Neural cell (in vitro differentiated cells): ENCODE data around the gene CADM4. TPM values are rescaled to one million over a fixed set of nuclear protein-coding genes. Genes with fewer than 3 reads are reported as not detected.

Source experiments
- H2AFZ ChIP-seq: fragments of 200-600, 300-800 bp; sonication (generic), shearing (Covaris generic); 2 replicates; pipeline ENCODE4 v1.6.0; 2014; ENCODE audit warnings: low read depth, mild to moderate bottlenecking, antibody characterized with exemption, low read length, moderate library complexity
- H3F3A ChIP-seq: fragments of 200-600 bp; shearing (Covaris generic); 2 replicates; pipeline ENCODE4 v1.6.1; 2016; ENCODE audit warnings: mild to moderate bottlenecking, moderate library complexity, mixed read lengths, antibody characterized with exemption, low read length; ENCODE audit not compliant: insufficient read depth, poor library complexity, severe bottlenecking
- H3K27ac ChIP-seq: fragments of 200-600, 300-800 bp; sonication (generic), shearing (Covaris generic); 2 replicates; pipeline ENCODE4 v1.5.1; 2014; ENCODE audit warnings: mild to moderate bottlenecking, low read length, moderate library complexity
- H3K27me3 ChIP-seq: fragments of 300-800, 200-600 bp; sonication (generic), shearing (Covaris generic); 2 replicates; pipeline ENCODE4 v1.6.0; 2014; ENCODE audit warnings: mild to moderate bottlenecking, low read depth, low read length, moderate library complexity; ENCODE audit not compliant: insufficient read depth
- H3K36me3 ChIP-seq: fragments of 300-800, 200-600 bp; sonication (generic), shearing (Covaris generic); 2 replicates; pipeline ENCODE4 v1.5.1; 2014; ENCODE audit warnings: mild to moderate bottlenecking, antibody characterized with exemption, low read length, moderate library complexity; ENCODE audit not compliant: insufficient read depth
- H3K4me2 ChIP-seq: fragments of 300-800, 200-600 bp; sonication (generic), shearing (Covaris generic); 2 replicates; pipeline ENCODE4 v1.6.0; 2014; ENCODE audit warnings: mild to moderate bottlenecking, low read length
- H3K4me3 ChIP-seq: fragments of 300-800, 200-600 bp; sonication (generic), shearing (Covaris generic); 2 replicates; pipeline ENCODE4 v1.5.1; 2014; ENCODE audit warnings: mild to moderate bottlenecking, low read length, moderate library complexity
- H3K79me2 ChIP-seq: fragments of 200-600 bp; shearing (Covaris generic); replicated peaks from 2 replicates; pipeline ENCODE4 v1.6.0; 2014; ENCODE audit warnings: mild to moderate bottlenecking, low read length, moderate library complexity; ENCODE audit not compliant: insufficient read depth
- H3K9ac ChIP-seq: fragments of 300-800, 200-600 bp; sonication (generic), shearing (Covaris generic); 2 replicates; pipeline ENCODE4 v1.6.1; 2016; ENCODE audit warnings: mild to moderate bottlenecking, low read length, mixed read lengths
- H3K9me2 ChIP-seq: fragments of 200-600 bp; shearing (Covaris generic); 2 replicates; pipeline ENCODE4 v1.6.1; 2016; ENCODE audit warnings: mild to moderate bottlenecking, low read length, mixed read lengths; ENCODE audit not compliant: insufficient read depth
- H3K9me3 ChIP-seq: fragments of 200-600, 300-800 bp; sonication (generic), shearing (Covaris generic); 2 replicates; pipeline ENCODE4 v1.6.1; 2016; ENCODE audit warnings: mild to moderate bottlenecking, mixed run types, low read length, moderate library complexity, mixed read lengths
- H4K20me1 ChIP-seq: fragments of 200-600 bp; shearing (Covaris generic); 2 replicates; pipeline ENCODE4 v1.6.1; 2016; ENCODE audit warnings: mild to moderate bottlenecking, mixed run types; ENCODE audit not compliant: insufficient read depth
- EP300 ChIP-seq: fragments of 450-650 bp; conservative IDR thresholded peaks from 2 replicates; pipeline ENCODE4 v1.6.1; 2014; ENCODE audit warnings: antibody characterized with exemption, mild to moderate bottlenecking, moderate library complexity; ENCODE audit not compliant: poor library complexity, severe bottlenecking
- EZH2 ChIP-seq: fragments of 200-600, 300-800 bp; shearing (Covaris generic), sonication (generic); IDR thresholded peaks from 2 replicates; pipeline ENCODE4 v1.6.1; 2014; ENCODE audit warnings: antibody characterized with exemption, low read length, borderline replicate concordance, mild to moderate bottlenecking; ENCODE audit not compliant: insufficient read depth, poor library complexity, severe bottlenecking
- MXI1 ChIP-seq: fragments of 450-650 bp; conservative IDR thresholded peaks from 2 replicates; pipeline ENCODE4 v1.6.1; 2014; ENCODE audit warnings: antibody characterized with exemption, mild to moderate bottlenecking; ENCODE audit not compliant: poor library complexity, severe bottlenecking
- POLR2AphosphoS5 ChIP-seq: IDR thresholded peaks from 2 replicates; pipeline ENCODE4 v1.6.1; 2012
- RAD21 ChIP-seq: fragments of 450-650 bp; conservative IDR thresholded peaks from 2 replicates; pipeline ENCODE4 v1.6.1; 2014; ENCODE audit warnings: antibody characterized with exemption, mild to moderate bottlenecking, moderate library complexity
- SMC3 ChIP-seq: fragments of 450-650 bp; conservative IDR thresholded peaks from 2 replicates; pipeline ENCODE4 v1.6.1; 2014; ENCODE audit warnings: antibody characterized with exemption, mild to moderate bottlenecking, moderate library complexity; ENCODE audit not compliant: poor library complexity
- TAF1 ChIP-seq: IDR thresholded peaks from 2 replicates; pipeline ENCODE4 v1.6.1; 2012; ENCODE audit warnings: low read depth
- polyA plus RNA-seq: library from polyadenylated mRNA; depleted of rRNA; stranded (reverse); fragments of >200 nt; gene quantifications from 2 replicates; pipeline ENCODE4 v1.2.3, GENCODE V29; 2014
- TF ChIP-seq, protein P1 (sequence below): fragments of 450-650 bp; IDR thresholded peaks from 2 replicates; pipeline ENCODE4 v1.5.1; 2014; ENCODE audit warnings: antibody characterized with exemption, mild to moderate bottlenecking, moderate library complexity; ENCODE audit not compliant: poor library complexity, severe bottlenecking
- TF ChIP-seq, protein P2 (sequence below): IDR thresholded peaks from 2 replicates; pipeline ENCODE4 v1.6.1; 2012; ENCODE audit warnings: borderline replicate concordance

CADM4 gene
- polyA plus RNA-seq, 1 donor from 2014 or later = 211 TPM

DNA sequence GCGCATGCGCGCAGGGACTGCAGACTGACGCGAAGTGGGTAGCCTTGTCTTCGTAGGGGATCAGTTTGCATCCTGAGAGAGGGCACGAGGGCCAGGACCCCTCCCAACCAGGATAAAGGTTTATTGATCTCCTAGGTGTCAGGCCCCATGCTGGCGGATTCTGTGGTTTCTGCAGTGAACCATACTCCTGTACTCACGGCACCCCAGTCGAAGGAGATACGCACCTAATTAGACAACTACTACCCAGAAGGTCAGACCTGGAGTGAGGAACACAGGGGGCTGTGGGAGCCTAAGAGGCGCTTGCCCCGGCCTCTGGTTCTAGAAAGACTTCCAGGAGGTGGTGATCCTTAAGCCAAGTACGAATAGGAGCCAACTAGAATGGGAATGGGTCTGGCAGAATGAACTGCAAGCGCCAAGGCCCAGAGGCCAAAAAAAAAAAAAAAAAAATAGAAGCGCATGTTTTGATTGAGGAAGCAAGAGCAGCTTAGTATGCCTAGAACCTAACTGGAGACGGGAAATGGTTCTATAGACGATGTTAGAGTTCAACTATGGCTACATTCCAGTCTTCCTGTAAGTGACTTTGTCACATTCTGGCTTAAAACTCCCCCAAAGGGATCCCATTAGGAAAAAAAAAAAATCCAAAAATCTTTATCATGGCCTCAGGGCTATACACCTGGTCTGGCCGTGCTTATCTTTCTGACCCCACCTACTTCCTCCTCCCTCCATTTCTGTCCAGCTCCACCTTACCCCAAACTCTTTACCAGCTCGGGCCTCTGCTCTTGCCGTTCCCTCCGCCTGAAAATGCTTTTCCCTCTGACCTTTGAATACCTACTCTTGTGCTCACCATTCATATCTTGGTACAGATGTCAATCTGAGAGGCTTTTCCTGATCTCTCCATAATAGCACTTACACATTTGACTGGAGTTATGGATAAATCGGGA is 19.3 kb downstream of the CADM4 start:
- Histone ChIP-seq H2AFZ (peak overlapping the region; percentile 88), H3K27me3 (no peaks in the 10 kb centered on the region), H3K9ac (peak overlapping the region; percentile 97), H4K20me1 (no peaks in the 10 kb centered on the region), H3F3A (peaks cover 9% of the 10 kb centered on the region), H3K36me3 (no peaks in the 10 kb centered on the region), H3K79me2 (peaks cover 35% of the 10 kb centered on the region), H3K9me2 (no peaks in the 10 kb centered on the region), H3K4me2 (peak overlapping the region; percentile 83), H3K4me3 (peak overlapping the region; percentile 85), H3K27ac (peak overlapping the region; percentile 99), H3K9me3 (no peaks in the 10 kb centered on the region)
- TF ChIP-seq RAD21 (no peak), POLR2AphosphoS5 (peak; percentile 7), MXI1 (no peak), TAF1 (no peak), EZH2 (no peak), EP300 (no peak)
- TF ChIP-seq, protein P1, sequence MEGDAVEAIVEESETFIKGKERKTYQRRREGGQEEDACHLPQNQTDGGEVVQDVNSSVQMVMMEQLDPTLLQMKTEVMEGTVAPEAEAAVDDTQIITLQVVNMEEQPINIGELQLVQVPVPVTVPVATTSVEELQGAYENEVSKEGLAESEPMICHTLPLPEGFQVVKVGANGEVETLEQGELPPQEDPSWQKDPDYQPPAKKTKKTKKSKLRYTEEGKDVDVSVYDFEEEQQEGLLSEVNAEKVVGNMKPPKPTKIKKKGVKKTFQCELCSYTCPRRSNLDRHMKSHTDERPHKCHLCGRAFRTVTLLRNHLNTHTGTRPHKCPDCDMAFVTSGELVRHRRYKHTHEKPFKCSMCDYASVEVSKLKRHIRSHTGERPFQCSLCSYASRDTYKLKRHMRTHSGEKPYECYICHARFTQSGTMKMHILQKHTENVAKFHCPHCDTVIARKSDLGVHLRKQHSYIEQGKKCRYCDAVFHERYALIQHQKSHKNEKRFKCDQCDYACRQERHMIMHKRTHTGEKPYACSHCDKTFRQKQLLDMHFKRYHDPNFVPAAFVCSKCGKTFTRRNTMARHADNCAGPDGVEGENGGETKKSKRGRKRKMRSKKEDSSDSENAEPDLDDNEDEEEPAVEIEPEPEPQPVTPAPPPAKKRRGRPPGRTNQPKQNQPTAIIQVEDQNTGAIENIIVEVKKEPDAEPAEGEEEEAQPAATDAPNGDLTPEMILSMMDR = no peak
- TF ChIP-seq, protein P2, sequence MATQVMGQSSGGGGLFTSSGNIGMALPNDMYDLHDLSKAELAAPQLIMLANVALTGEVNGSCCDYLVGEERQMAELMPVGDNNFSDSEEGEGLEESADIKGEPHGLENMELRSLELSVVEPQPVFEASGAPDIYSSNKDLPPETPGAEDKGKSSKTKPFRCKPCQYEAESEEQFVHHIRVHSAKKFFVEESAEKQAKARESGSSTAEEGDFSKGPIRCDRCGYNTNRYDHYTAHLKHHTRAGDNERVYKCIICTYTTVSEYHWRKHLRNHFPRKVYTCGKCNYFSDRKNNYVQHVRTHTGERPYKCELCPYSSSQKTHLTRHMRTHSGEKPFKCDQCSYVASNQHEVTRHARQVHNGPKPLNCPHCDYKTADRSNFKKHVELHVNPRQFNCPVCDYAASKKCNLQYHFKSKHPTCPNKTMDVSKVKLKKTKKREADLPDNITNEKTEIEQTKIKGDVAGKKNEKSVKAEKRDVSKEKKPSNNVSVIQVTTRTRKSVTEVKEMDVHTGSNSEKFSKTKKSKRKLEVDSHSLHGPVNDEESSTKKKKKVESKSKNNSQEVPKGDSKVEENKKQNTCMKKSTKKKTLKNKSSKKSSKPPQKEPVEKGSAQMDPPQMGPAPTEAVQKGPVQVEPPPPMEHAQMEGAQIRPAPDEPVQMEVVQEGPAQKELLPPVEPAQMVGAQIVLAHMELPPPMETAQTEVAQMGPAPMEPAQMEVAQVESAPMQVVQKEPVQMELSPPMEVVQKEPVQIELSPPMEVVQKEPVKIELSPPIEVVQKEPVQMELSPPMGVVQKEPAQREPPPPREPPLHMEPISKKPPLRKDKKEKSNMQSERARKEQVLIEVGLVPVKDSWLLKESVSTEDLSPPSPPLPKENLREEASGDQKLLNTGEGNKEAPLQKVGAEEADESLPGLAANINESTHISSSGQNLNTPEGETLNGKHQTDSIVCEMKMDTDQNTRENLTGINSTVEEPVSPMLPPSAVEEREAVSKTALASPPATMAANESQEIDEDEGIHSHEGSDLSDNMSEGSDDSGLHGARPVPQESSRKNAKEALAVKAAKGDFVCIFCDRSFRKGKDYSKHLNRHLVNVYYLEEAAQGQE = peak; percentile 7

DNA sequence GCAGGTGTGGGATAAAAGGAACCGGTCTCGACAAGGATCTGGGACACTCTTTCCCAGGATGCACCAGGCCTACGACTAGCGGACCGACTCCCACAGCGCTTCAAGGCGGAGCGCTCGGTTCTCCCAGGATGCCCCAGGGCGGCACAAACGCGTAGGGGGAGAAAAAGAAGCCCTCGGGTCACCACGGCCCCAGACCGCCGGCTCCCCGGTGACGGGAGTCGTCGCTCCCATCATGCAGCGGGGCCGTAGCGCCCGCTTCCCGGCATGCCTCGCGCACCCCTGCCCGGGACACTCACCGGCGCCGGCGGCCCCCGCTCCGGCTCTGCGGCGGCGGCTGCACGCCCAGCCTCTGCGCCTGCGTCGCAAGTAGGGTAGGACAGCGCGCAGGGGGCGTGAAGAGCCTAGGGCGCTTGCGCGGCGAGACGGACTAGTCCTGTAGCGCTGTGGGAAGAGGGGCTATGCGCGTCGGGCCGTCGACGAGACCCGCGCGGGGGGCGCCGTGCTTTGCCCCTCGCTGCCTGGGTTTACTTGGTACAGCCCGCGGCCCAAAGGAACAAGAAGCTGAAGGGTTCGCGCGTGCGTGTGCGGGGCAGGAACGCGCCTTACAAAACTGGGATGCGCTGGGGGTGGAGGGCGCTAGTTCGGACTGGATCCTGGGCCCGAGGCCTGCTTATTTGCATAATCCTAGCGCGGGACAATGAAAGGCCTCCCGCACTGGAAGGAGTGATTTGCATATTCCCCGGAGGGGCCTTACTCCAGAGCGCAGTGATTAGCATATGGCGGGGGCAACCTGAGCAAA is 20.2 kb downstream of the CADM4 start, which contains the start of gene ZNF428:
Gene ZNF428 (minus strand): TSS at position 368 of the 799 bp plus-strand sequence. CDS start 5,325 bp downstream, outside the sequence.
- Histone ChIP-seq H3K27ac (peak within 1 kb of the TSS; percentile 99), H3K79me2 (peaks cover 44% of the 10 kb centered on the region), H3K4me3 (peak within 1 kb of the TSS; percentile 85), H4K20me1 (no peaks in the 10 kb centered on the region), H3F3A (peaks cover 9% of the 10 kb centered on the region), H3K9me2 (no peaks in the 10 kb centered on the region), H3K4me2 (peak within 1 kb of the TSS; percentile 92), H3K27me3 (no peaks in the 10 kb centered on the region), H3K9ac (peak within 1 kb of the TSS; percentile 97), H3K9me3 (no peaks in the 10 kb centered on the region), H2AFZ (peak within 1 kb of the TSS; percentile 88), H3K36me3 (no peaks in the 10 kb centered on the region)
- peak; percentile 73 for TF ChIP-seq MXI1
- TF ChIP-seq EZH2 = no peak
- no peak for TF ChIP-seq RAD21
- TF ChIP-seq EP300 = peak; percentile 77
- TF ChIP-seq, protein P1 = peak; percentile 32
- TF ChIP-seq, protein P2 = peak; percentile 54
- peak; percentile 90 for TF ChIP-seq TAF1
- TF ChIP-seq POLR2AphosphoS5 = peak; percentile 93
- peak; percentile 50 for TF ChIP-seq SMC3
